Midbrain (tissue), 1 donor: ENCODE results near the gene ST6GALNAC2.
A peak's percentile ranks its signal among the peaks of the same experiment; 100 is the strongest.

Experiments
- DNase-seq: peaks from one replicate; lab custom pipeline; 2025; lab: John Stamatoyannopoulos, UW

The ST6GALNAC2 gene

GRCh38 chr17:76553178-76553908 is 32.3 kb downstream of the ST6GALNAC2 start:
- DNase-seq, result no peak

GRCh38 chr17:76551685-76552084 is 34.0 kb downstream of the ST6GALNAC2 start:
- no peak for DNase-seq

- DNase-seq, result no peak
Measured at GRCh38 chr17:76550712-76551615, 34.7 kb downstream of the ST6GALNAC2 start.

GRCh38 chr17:76549539-76549938 is 36.1 kb downstream of the ST6GALNAC2 start:
- DNase-seq, result no peak

- DNase-seq, result no peak
Measured at GRCh38 chr17:76549215-76549518, 36.5 kb downstream of the ST6GALNAC2 start.

- DNase-seq, result no peak
Measured at GRCh38 chr17:76548378-76549214, 37.1 kb downstream of the ST6GALNAC2 start.

- no peak for DNase-seq
Measured at GRCh38 chr17:76547642-76548202, 37.9 kb downstream of the ST6GALNAC2 start.

- peak; percentile 76 for DNase-seq
Measured at GRCh38 chr17:76547183-76547641, 38.4 kb downstream of the ST6GALNAC2 start.

- no peak for DNase-seq
Measured at GRCh38 chr17:76546556-76547182, 39.0 kb downstream of the ST6GALNAC2 start.

- no peak for DNase-seq
Measured at GRCh38 chr17:76545918-76546555, 39.6 kb downstream of the ST6GALNAC2 start.

- DNase-seq, result peak; percentile 70
Measured at GRCh38 chr17:76544546-76545365, 40.9 kb downstream of the ST6GALNAC2 start.

- DNase-seq, result peak; percentile 70
Measured at GRCh38 chr17:76543826-76544545, 41.7 kb downstream of the ST6GALNAC2 start.

GRCh38 chr17:76543482-76543825 is 42.2 kb downstream of the ST6GALNAC2 start:
- DNase-seq, result no peak

GRCh38 chr17:76542984-76543383 is 42.7 kb downstream of the ST6GALNAC2 start:
- DNase-seq, result no peak

GRCh38 chr17:76542566-76542971 is 43.1 kb downstream of the ST6GALNAC2 start:
- no peak for DNase-seq

GRCh38 chr17:76541739-76542454 is 43.8 kb downstream of the ST6GALNAC2 start:
- DNase-seq, result no peak

GRCh38 chr17:76540381-76541300 is 45.0 kb downstream of the ST6GALNAC2 start:
- DNase-seq, result peak; percentile 96
